Fibroblast of skin of back (primary cell): Measurements from ENCODE around the gene SLC52A1.
"Not testable (repeated sequence)": the region's sequence is repeated elsewhere in the genome, so short reads cannot be mapped to it uniquely, and the experiment has no call there.

Source experiments
- DNase-seq: peaks from one replicate; pipeline ENCODE4 v3.0.0-alpha.2; 2013

The SLC52A1 gene

DNA sequence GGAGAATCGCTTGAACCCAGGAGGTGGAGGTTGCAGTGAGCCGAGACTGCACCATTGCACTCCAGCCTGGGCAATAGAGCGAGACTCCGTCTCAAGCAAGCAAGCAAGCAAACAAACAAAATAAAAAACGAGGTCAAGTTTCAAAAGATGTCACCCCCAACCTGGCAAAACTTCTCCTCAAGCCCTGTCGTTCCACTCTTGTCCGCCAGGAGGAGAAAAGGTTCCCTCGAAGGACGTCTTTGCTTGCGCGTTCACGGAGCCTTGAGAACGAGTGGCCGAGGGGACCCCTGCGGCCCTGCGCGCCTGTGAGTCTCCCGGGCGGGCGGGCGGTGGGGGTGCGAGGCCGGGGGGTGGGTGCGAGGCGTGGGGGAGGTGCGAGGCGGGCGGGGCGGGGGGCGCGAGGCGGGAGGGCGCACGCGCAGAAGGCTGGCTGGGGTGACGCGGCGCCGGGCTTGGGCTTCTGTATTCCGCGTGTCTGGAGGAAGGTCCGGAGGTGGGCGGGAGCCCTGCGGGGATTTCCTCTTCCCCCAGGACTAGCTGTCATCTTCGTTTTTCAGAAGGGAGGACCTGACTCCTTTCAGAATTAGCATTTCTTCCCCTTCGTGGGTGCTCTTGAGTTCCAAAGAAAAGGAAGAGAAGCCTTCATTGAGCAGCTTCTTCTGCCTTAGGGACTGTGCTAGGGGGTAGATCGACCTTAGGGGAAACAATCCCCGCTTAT, 3.7 kb downstream of the SLC52A1 start:
- peak; percentile 81 for DNase-seq

GRCh38 chr17:5030168-5030567, 5.1 kb downstream of the SLC52A1 start:
- not testable (repeated sequence) for DNase-seq

GRCh38 chr17:5027916-5028315, 7.3 kb downstream of the SLC52A1 start:
- no peak for DNase-seq

DNA sequence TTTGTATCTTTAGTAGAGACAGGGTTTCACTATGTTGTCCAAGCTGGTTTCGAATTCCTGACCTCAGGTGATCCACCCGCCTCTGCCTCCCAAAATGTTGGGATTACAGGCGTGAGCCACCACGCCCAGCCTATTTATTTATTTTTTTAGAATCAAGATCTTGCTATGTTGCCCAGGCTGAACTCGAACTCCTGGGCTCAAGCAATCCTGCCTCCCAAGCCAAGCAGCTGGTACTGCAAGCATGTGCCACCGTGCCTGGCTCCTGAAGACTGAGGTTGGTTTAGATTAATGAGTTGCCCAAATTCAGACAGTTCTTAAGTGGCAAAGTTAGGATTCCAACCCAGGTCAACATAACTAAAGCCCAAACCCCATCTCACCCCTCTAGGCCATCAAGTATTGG, 7.9 kb downstream of the SLC52A1 start:
- DNase-seq: no peak

DNA sequence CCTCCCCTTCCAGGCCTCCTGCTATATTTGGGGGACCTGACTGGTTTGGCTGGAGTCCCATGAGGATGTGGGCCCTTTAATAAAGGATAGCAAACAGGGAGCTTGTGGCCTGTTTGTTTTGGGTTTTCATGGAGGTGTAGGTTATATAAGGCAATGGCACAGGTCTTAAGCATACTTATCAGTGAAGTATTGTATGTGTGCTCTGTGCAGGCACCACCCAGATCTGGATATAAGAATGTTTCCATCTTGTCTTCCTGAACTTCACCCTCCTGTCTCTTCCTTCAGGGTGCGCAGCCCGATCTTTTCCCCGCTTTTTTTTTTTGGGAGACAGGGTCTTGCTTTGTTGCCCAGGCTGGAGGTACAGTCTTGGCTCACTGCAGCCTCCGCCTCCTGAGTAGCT, 10.6 kb downstream of the SLC52A1 start:
- DNase-seq: no peak

- no peak for DNase-seq
Measured at GRCh38 chr17:5023588-5024147, 11.6 kb downstream of the SLC52A1 start.

GRCh38 chr17:5022171-5022711, 13.0 kb downstream of the SLC52A1 start:
- no peak for DNase-seq

DNA sequence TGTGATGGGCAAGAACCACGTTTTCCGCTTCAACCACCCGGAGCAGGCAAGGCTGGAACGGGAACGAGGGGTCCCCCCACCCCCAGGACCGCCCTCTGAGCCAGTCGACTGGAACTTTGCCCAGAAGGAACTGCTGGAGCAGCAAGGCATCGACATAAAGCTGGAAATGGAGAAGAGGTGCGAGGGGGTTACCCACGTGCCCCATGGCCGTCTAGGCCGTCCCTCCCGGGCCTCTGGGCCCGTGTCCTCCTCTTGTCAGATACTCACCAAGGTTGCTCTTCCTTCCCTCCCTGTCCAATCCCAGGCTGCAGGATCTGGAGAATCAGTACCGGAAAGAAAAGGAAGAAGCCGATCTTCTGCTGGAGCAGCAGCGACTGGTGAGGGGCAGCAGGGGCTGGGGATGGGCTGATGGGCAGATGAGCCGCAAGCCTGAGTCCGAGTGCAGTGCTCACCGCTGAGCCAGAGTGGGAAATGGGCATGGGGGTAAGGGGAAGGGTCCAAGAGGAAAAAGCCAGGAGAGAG, 14.7 kb downstream of the SLC52A1 start:
- no peak for DNase-seq

- DNase-seq: peak; percentile 13
Measured at GRCh38 chr17:5019475-5019956, 15.7 kb downstream of the SLC52A1 start.

- DNase-seq: no peak
Measured at GRCh38 chr17:5014357-5014756, 20.9 kb downstream of the SLC52A1 start.

DNA sequence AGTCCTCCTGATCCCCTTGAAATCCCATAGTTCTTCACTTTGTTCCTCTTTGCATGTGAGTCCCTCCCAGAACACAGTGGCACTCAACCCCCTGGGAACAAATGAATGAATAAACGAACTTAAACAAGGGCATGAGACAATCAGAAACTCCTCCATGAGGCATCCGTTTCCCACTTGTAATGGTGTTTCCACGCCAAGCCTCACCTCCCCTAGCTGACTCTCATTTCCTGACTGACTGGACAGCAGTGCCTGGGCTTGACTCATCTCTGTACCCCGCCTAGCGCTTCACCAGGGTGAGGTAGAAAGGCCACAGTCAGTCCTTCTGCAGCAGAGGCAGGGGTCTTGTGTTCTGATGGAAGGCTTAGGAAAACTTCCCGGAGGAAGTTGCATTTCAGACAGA, 23.3 kb downstream of the SLC52A1 start:
- peak; percentile 42 for DNase-seq

- DNase-seq: no peak
Measured at GRCh38 chr17:5003214-5003867, 31.9 kb downstream of the SLC52A1 start.

DNA sequence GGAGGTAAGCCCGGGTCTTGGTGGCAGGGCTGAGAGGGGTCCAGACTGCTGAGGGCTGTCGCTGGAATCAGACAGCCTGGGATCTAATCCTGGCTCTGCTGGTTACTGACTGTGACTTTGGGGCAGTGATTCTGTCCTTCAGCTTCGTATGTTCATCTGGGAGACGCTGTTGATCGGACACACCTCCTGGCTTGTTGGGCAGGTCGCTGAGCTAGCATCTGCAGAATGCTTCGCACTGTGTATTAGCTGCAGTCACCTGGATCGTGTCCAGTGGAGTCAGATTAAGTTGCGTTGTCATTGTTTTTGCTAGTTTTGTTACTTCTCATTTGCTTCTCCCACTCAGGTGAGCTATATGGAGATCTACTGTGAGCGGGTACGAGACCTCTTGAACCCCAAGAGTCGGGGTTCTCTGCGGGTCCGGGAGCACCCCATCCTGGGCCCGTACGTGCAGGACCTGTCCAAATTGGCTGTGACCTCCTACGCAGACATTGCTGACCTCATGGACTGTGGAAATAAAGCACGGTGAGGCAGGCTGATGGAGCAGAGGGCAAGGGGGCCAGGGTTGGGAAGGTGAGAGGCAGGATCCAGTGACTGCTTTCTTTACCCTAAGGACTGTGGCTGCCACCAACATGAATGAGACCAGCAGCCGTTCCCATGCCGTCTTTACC, 33.0 kb downstream of the SLC52A1 start:
- DNase-seq: no peak

- DNase-seq: no peak
Measured at GRCh38 chr17:5000237-5000639, 35.0 kb downstream of the SLC52A1 start.

DNA sequence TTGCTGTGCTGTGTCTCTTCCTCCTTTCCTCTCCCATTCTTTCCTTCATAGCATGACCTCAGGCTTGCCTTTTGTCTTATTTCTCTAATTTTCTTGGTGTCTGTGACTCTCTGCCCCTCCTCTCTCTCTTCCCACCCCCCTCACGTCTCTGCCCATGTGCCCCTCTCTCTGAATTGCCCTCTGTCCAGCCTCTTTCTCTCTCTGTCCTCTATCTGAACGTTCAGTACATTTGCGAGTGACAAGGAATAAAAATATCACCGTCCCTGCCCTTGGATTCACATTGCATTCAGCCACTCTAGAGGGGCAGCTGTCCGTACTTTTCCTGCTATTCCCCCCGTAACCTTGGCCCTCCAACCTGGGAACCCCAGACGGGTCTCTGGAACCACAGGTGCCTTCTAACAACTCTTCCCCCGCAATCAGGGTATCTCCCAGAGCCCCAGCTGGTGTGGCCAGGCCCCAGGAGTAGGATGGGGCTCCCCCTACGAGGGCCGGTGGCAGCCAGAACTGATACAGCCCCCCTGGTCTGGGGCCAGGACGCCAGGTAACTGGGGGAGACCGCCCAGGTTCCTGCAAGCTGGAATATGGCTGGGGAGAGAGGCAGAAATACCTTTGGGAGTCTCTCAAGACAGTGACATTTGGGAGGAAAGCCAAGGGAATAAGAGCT, 35.7 kb downstream of the SLC52A1 start:
- DNase-seq: no peak

DNA sequence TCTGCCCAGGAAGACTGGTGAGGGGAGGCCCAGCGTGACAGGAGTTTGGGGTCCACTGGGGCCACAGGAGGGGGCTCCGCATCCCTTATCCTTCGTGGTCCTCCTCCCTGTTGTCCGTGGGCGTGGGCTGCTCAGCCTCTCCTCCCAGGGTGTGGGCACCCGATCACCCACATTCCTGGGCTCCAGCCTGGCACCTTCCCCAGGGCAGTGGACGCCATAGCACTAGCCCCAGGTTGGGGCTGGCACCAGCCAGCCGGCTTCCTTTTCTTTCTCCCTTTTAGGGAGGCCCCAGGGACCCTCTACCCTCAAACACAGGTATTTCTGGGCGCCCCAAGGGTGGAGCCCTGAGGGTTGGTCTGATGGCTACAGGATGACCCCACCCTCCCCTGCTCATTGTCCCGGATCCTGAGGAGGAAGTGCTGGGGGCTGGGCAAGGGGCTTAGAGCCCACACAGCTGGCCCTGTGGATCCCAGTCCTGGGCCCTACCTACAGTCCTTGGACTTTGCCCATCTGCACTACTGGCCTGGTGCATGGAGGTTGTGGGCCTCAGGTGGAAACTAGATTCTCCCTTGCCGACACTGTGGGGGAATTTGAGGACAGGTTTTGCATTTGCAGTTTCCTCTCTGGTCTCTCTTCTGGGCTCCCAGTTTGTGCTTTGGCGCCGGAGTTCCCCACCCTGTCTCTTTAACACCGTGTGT, 36.3 kb downstream of the SLC52A1 start:
- DNase-seq: no peak

DNA sequence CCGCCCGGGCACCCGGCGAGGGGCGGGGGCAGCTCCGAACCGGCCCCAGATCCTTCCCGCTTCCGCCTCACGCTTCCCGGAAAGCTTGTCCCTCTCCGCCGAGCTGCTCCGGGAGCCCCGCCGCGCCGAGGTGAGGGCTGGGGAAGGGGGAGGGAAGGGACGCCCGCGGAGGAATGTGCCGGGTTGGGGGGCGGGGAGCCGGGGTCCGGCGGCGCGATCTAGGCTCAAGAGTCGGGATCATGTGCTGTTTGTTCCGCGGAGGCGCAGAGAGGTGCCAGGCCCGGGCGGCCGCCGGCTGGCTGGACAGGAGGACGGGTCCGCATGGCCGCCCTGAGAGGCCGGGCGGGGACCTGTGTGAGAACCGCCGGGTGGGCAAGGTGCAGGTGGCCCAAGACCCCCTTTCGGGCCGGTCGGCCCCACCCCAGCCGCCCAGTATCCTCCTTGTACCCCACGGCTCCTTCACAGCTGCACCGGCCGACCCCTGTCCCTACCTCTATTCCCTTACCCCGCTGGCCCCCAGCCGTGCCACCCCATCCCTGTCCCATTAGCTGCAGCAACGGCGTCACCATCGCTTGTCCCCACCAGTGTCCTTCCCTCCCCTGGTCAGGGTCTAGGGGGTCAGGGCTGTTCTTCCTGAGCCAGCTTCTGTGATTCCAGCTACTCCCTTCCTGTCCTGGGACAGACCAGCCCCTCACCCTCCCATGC, 37.0 kb downstream of the SLC52A1 start:
- DNase-seq: no peak

DNA sequence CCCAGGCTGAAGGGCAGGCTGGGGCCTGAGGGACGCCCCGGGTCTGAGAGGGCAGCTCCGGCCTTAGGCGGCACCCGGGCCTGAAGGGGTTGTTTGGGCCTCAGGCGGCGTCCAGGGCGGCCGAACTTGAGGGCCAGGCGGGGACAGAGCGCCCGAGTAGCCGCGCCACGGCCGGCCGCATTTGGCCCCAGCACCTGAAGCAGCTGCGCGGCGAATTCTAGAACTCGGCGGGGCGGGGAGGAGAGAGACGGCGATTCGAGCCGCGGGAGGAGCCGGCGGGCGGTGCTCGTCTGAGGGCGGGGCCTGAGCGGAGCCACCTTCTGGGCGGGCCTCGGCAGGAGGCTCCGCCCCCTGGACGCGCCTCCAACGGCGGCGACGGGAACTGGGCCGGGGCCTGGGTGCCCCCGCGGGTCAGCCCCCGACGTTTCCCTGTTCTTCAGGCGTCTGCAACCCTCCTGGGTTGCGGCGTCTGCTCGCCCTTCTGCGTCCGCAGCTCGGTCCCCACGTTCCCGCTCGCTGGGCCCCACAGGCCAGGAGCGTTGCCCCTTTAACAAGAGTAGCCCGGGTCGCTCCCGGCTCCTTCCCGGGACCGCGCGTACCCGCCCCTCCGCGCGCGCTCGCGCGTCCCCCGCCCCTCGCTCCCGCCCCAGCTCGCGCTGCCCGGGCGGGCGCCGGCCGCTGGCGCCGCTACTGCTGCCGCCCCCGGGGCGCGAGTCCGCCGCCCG, 37.8 kb downstream of the SLC52A1 start, which contains the start of the genes INCA1 and KIF1C:
Gene INCA1, minus strand, starts transcription at position 221 of the 725 bp plus-strand sequence. CDS start 3,085 bp downstream, outside the sequence.
Gene KIF1C, plus strand, starts transcription at position 649 of the 725 bp plus-strand sequence. CDS start 2,297 bp downstream, outside the sequence.
- DNase-seq: peak; percentile 85

DNA sequence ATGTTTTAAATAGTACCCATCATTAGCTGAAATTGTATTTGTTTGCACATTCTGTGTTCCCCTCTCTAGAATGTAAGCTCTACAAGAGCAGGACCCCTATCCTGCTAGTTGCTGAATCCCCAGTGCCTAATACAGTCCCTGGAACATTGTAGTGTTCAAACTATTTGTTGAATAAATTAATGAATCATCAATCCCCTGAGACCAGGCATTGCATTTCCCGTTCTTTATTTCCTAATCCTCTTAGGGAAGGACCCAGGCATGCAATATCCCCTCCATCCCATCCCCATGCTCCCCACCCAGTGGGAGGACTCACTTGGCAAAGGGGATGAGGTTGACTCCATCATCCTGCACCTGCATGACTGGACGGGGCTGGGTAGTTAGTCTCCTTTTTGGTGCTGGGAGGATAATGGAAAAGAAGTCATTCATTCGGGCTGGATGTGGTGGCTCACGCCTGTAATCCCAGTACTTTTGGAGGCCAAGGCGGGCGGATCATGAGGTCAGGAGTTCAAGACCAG, 41.1 kb downstream of the SLC52A1 start:
- peak; percentile 18 for DNase-seq
